Muscle of back (tissue), 11 donors: Measurements from ENCODE around the gene GGNBP2. TPM values are rescaled to one million over a fixed set of nuclear protein-coding genes. Genes with fewer than 3 reads are reported as not detected.

Source experiments
- DNase-seq, 3 donors: peaks; one replicate each; pipeline versions ENCODE4 v3.0.0 to v3.0.0-alpha.2; 2013
- polyA plus RNA-seq, 10 donors: library from polyadenylated mRNA; unstranded; fragments of 120-200 nt; gene quantifications; one replicate each; pipeline ENCODE4 v1.2.1, GENCODE V29; 2013; ENCODE audit not compliant: insufficient read length in 10 of 10

GGNBP2 gene
- polyA plus RNA-seq, 10 donors: 38.7 to 68.7 (median 54.9) TPM

- DNase-seq: no peak
Observed at GRCh38 chr17:36550491-36551417, 6.0 kb downstream of the GGNBP2 start.

GRCh38 chr17:36553459-36553858 is 8.7 kb downstream of the GGNBP2 start:
- no peak for DNase-seq

- DNase-seq: no peak
Observed at GRCh38 chr17:36566081-36566480, 21.4 kb downstream of the GGNBP2 start.

- no peak for DNase-seq
Observed at GRCh38 chr17:36575028-36575427, 30.3 kb downstream of the GGNBP2 start.

GRCh38 chr17:36576793-36577192 is 32.1 kb downstream of the GGNBP2 start:
- no peak for DNase-seq

GRCh38 chr17:36578671-36579070 is 34.0 kb downstream of the GGNBP2 start:
- no peak for DNase-seq

- DNase-seq: no peak
Observed at GRCh38 chr17:36583787-36584186, 39.1 kb downstream of the GGNBP2 start.

GRCh38 chr17:36586138-36586537 is 41.4 kb downstream of the GGNBP2 start:
- no peak for DNase-seq

GRCh38 chr17:36590082-36590481 is 45.4 kb downstream of the GGNBP2 start:
- DNase-seq: no peak

- peak; percentile 60 to 86 (median 76) for DNase-seq
Observed at GRCh38 chr17:36591434-36592315, 47.0 kb downstream of the GGNBP2 start, which contains the start of gene DHRS11. Gene DHRS11, plus strand, starts transcription at chr17:36591879. Its CDS starts 131 bp downstream, at chr17:36592010.

- DNase-seq: no peak
Observed at GRCh38 chr17:36592316-36592715, 47.6 kb downstream of the GGNBP2 start.

GRCh38 chr17:36592716-36593321 is 48.1 kb downstream of the GGNBP2 start:
- peak in 1 of 3 donors; percentile 25 for DNase-seq

- DNase-seq: no peak
Observed at GRCh38 chr17:36593656-36594316, 49.1 kb downstream of the GGNBP2 start.

GRCh38 chr17:36594626-36595401 is 50.1 kb downstream of the GGNBP2 start:
- no peak for DNase-seq

- no peak for DNase-seq
Observed at GRCh38 chr17:36597226-36597625, 52.5 kb downstream of the GGNBP2 start.

GRCh38 chr17:36597866-36598777 is 53.4 kb downstream of the GGNBP2 start:
- DNase-seq: no peak

GRCh38 chr17:36598951-36599401 is 54.3 kb downstream of the GGNBP2 start:
- no peak for DNase-seq

- no peak for DNase-seq
Observed at GRCh38 chr17:36599546-36600250, 55.0 kb downstream of the GGNBP2 start.

GRCh38 chr17:36600465-36600864 is 55.7 kb downstream of the GGNBP2 start:
- DNase-seq: no peak
